H1 (cell line): Measurements from ENCODE around the gene APMAP. TPM values are rescaled to one million over a fixed set of nuclear protein-coding genes. Genes with fewer than 3 reads are reported as not detected.
A peak's percentile ranks its signal among the peaks of the same experiment; 100 is the strongest.

ENCODE experiments used
- CTCF ChIA-PET: fragments of 300-600 bp; sonication (Branson Sonifier 250); formaldehyde crosslinking; loops from one replicate; lab custom pipeline; 2021; ENCODE audit not compliant: partially characterized antibody; lab: Charles Lee
- POLR2A ChIA-PET: fragments of 300-600 bp; sonication (Branson Sonifier 250); formaldehyde crosslinking; loops from one replicate; lab custom pipeline; 2021; ENCODE audit warnings: inconsistent platforms; ENCODE audit not compliant: partially characterized antibody; lab: Charles Lee
- DNase-seq, 2 experiments: peaks; one replicate each; pipeline versions ENCODE4 v3.0.0 to v3.0.0-alpha.2; 2010 to 2022; ENCODE audit warnings: low spot score in 2 of 2, low read depth in 1 of 2, mixed read lengths in 1 of 2
- FAIRE-seq: peaks from 2 replicates; lab custom pipeline; 2011; peaks lifted over from hg19 to GRCh38; lab: Jason Lieb, UNC
- H2AFZ ChIP-seq: 2 replicates; pipeline ENCODE4 v1.8.1; 2012; ENCODE audit warnings: low read length, inconsistent platforms
- H2AK5ac ChIP-seq: 2 replicates; pipeline ENCODE4 v1.6.1; 2013; ENCODE audit warnings: low read depth, low read length
- H2BK120ac ChIP-seq: replicated peaks from 2 replicates; pipeline ENCODE3; 2013; ENCODE audit warnings: low read depth, low read length, inconsistent platforms
- H2BK12ac ChIP-seq: 2 replicates; pipeline ENCODE4 v1.6.1; 2013; ENCODE audit warnings: low read depth, low read length
- H2BK15ac ChIP-seq: 2 replicates; pipeline ENCODE4 v1.6.1; 2013; ENCODE audit warnings: low read length
- H2BK20ac ChIP-seq: 2 replicates; pipeline ENCODE4 v1.6.1; 2013; ENCODE audit warnings: low read length
- H2BK5ac ChIP-seq: 2 replicates; pipeline ENCODE4 v1.6.1; 2013; ENCODE audit warnings: low read depth, low read length
- H3K14ac ChIP-seq: 2 replicates; pipeline ENCODE4 v1.6.1; 2013; ENCODE audit warnings: inconsistent platforms; ENCODE audit not compliant: insufficient read length
- H3K18ac ChIP-seq: 2 replicates; pipeline ENCODE4 v1.6.1; 2013; ENCODE audit warnings: low read length; ENCODE audit errors: extremely low read depth
- H3K23ac ChIP-seq: 2 replicates; pipeline ENCODE4 v1.6.1; 2013; ENCODE audit warnings: inconsistent platforms; ENCODE audit not compliant: insufficient read length
- H3K23me2 ChIP-seq: 2 replicates; pipeline ENCODE4 v1.6.1; 2013; ENCODE audit warnings: low read depth, low read length
- H3K27ac ChIP-seq: 2 replicates; pipeline ENCODE4 v1.6.1; 2011; ENCODE audit warnings: low read depth, low read length, inconsistent platforms
- H3K27me3 ChIP-seq, 4 experiments: replicated peaks in 1 of 4; 1 replicate in 1 of 4; 2 replicates in 3 of 4; pipeline versions ENCODE4 v1.6.1 to v1.8.1; 2011 to 2013; ENCODE audit warnings: low read length in 3 of 4, mild to moderate bottlenecking in 3 of 4, inconsistent platforms in 2 of 4, mixed read lengths in 2 of 4, moderate library complexity in 1 of 4; ENCODE audit not compliant: control insufficient read depth in 3 of 4, insufficient read depth in 3 of 4; ENCODE audit errors: extremely low read depth in 1 of 4
- H3K36me3 ChIP-seq, 4 experiments: 2 replicates each; pipeline versions ENCODE4 v1.6.1 to v1.8.1; 2011 to 2013; ENCODE audit warnings: mild to moderate bottlenecking in 4 of 4, low read length in 3 of 4, moderate library complexity in 2 of 4, control low read depth in 1 of 4, inconsistent platforms in 1 of 4; ENCODE audit not compliant: insufficient read depth in 4 of 4, control insufficient read depth in 2 of 4
- H3K4ac ChIP-seq: replicated peaks from 2 replicates; pipeline ENCODE3; 2013; ENCODE audit warnings: low read length, low read depth, mixed read lengths, inconsistent platforms; ENCODE audit not compliant: insufficient read length
- H3K4me1 ChIP-seq, 4 experiments: replicated peaks in 1 of 4; 1 replicate in 1 of 4; 2 replicates in 3 of 4; pipeline versions ENCODE4 v1.6.1 to v1.8.1; 2011 to 2013; ENCODE audit warnings: low read length in 3 of 4, inconsistent platforms in 2 of 4, mixed read lengths in 1 of 4; ENCODE audit not compliant: insufficient read depth in 4 of 4, control insufficient read depth in 3 of 4
- H3K4me2 ChIP-seq, 2 experiments: 2 replicates each; pipeline versions ENCODE4 v1.6.1 to v1.8.1; 2011 to 2013; ENCODE audit warnings: low read depth in 2 of 2, low read length in 2 of 2, control low read depth in 1 of 2, inconsistent platforms in 1 of 2, mild to moderate bottlenecking in 1 of 2; ENCODE audit not compliant: insufficient read depth in 1 of 2
- H3K4me3 ChIP-seq, 4 experiments: fragments of 200-600, 300-600 bp in 1 of 4; sonication (generic), shearing (Covaris generic), sonication (Bioruptor Twin) in 1 of 4; 2 replicates each; pipeline versions ENCODE4 v1.5.1 to v1.8.1; 2011 to 2016; ENCODE audit warnings: low read length in 4 of 4, low read depth in 3 of 4, control low read depth in 2 of 4, inconsistent platforms in 2 of 4, mild to moderate bottlenecking in 2 of 4, mixed read lengths in 1 of 4, moderate library complexity in 1 of 4; ENCODE audit not compliant: insufficient read depth in 2 of 4; ENCODE audit errors: extremely low read depth in 1 of 4
- H3K56ac ChIP-seq: replicated peaks from 2 replicates; pipeline ENCODE3; 2013; ENCODE audit warnings: low read depth, mild to moderate bottlenecking, mixed read lengths, low read length, inconsistent platforms; ENCODE audit not compliant: insufficient read length
- H3K79me1 ChIP-seq: 2 replicates; pipeline ENCODE4 v1.6.1; 2013; ENCODE audit warnings: low read depth, low read length, control low read depth
- H3K79me2 ChIP-seq, 2 experiments: 2 replicates each; pipeline versions ENCODE4 v1.6.1 to v1.8.1; 2012 to 2013; ENCODE audit warnings: low read length in 2 of 2, mild to moderate bottlenecking in 2 of 2, inconsistent platforms in 1 of 2; ENCODE audit not compliant: insufficient read depth in 2 of 2, control insufficient read depth in 1 of 2
- H3K9ac ChIP-seq, 4 experiments: replicated peaks in 1 of 4; 1 replicate in 1 of 4; 2 replicates in 3 of 4; pipeline versions ENCODE4 v1.6.1 to v1.8.1; 2011 to 2013; ENCODE audit warnings: low read depth in 3 of 4, low read length in 3 of 4, control low read depth in 2 of 4, mild to moderate bottlenecking in 2 of 4, moderate library complexity in 2 of 4, inconsistent platforms in 1 of 4; ENCODE audit errors: extremely low read depth in 1 of 4
- H3K9me3 ChIP-seq, 2 experiments: 2 replicates each; pipeline versions ENCODE4 v1.6.1 to v1.8.1; 2012 to 2013; ENCODE audit warnings: mild to moderate bottlenecking in 2 of 2, moderate library complexity in 2 of 2, control low read depth in 1 of 2, inconsistent platforms in 1 of 2, low read depth in 1 of 2, low read length in 1 of 2, mixed read lengths in 1 of 2; ENCODE audit not compliant: insufficient read depth in 2 of 2
- H4K20me1 ChIP-seq, 2 experiments: replicated peaks in 1 of 2; 2 replicates each; pipeline versions ENCODE3 to v1.8.1; 2011 to 2013; ENCODE audit warnings: inconsistent platforms in 2 of 2, low read length in 2 of 2, mild to moderate bottlenecking in 1 of 2; ENCODE audit not compliant: insufficient read depth in 2 of 2, control insufficient read depth in 1 of 2
- H4K5ac ChIP-seq: 2 replicates; pipeline ENCODE4 v1.6.1; 2013; ENCODE audit warnings: low read length, low read depth, mixed read lengths, inconsistent platforms; ENCODE audit not compliant: insufficient read length
- H4K8ac ChIP-seq: 2 replicates; pipeline ENCODE4 v1.8.0; 2013; ENCODE audit warnings: mild to moderate bottlenecking, moderate library complexity, low read length, inconsistent platforms; ENCODE audit not compliant: insufficient read depth; ENCODE audit errors: extremely low read depth
- H4K91ac ChIP-seq: replicated peaks from 2 replicates; pipeline ENCODE3; 2013; ENCODE audit warnings: low read length, mixed read lengths, inconsistent platforms; ENCODE audit not compliant: insufficient read length
- POLR2AphosphoS5 ChIP-seq: IDR thresholded peaks from 2 replicates; pipeline ENCODE4 v1.6.1; 2011; ENCODE audit warnings: low read depth, low read length
- RBBP5 ChIP-seq: IDR thresholded peaks from 2 replicates; pipeline ENCODE4 v1.7.1; 2012; ENCODE audit warnings: low read depth, mild to moderate bottlenecking, inconsistent platforms, low read length, moderate library complexity, borderline replicate concordance
- WGBS, 2 experiments: shearing (Covaris generic) in 1 of 2; methylation state at CpG; one replicate each; pipeline versions ENCODE4 v1.1.6 to v1.1.7; 2013 to 2015; ENCODE audit warnings: low lambda C conversion rate in 2 of 2, mixed read lengths in 2 of 2, inconsistent platforms in 1 of 2, low coverage in 1 of 2, missing lambda C conversion rate in 1 of 2; ENCODE audit not compliant: insufficient replicate concordance in 2 of 2, insufficient coverage in 1 of 2, insufficient read length in 1 of 2; ENCODE audit errors: extremely low coverage in 1 of 2, missing lambda C conversion rate in 1 of 2; 5-methylcytosine and 5-hydroxymethylcytosine counted together
- polyA plus RNA-seq, 7 experiments: library from polyadenylated mRNA; depleted of rRNA in 3 of 7; stranded (reverse) in 5 of 7; unstranded in 2 of 7; fragments of >200 nt in 5 of 7; fragments of 200-250 nt in 2 of 7; gene quantifications; 1 replicate in 5 of 7; 2 replicates in 1 of 7; 4 replicates in 1 of 7; pipeline versions ENCODE4 v1.2.1 to v1.2.3, GENCODE V29; 2011 to 2013; ENCODE audit warnings: missing spikeins in 2 of 7, mixed read lengths in 2 of 7
- total RNA-seq: library from RNA; stranded (reverse); fragmentation: NEBNext Ultra II Directional; extraction: Animal tissue kit (Norgen Biotek cat#: 25700); gene quantifications from 2 replicates; pipeline ENCODE4 v1.2.1, GENCODE V29; 2021

The APMAP gene
- total and polyA plus RNA-seq, 2 of the 8 experiments (the other 6 are each of a cell fraction or from before 2014, with no cell fraction given) = 31.3 to 66.0 TPM

DNA sequence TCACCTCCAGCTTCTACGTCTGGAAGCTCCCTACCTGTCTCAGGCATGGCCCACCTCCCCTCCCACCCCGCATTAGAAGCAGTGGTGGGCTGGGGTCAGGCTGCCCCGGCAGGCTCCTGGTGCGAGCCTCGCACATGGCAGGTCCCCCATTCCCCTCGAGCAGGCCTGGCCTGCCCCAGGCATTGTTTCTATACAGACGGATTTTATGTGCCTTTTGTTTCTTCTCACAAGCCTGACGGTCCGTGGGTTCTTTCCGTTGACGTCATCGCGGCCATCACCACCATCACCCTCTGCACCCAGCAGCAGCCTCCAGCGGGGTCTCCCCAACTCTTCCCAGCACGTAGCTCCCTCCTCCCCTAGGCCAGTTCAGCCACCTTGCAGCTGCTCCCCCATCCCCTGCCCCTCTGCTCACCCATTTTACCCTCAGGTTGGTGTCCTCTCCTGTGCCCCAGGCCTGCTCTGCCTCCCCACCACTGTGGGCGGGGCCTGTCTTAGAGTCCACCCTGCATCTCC lies 38.9 kb downstream of the APMAP start:
- Histone ChIP-seq H3K14ac (no peak overlapping the region), H3K79me2 (no peaks in the 10 kb centered on the region), H3K9ac (no peak overlapping the region), H4K20me1 (peaks cover 0 to 5% of the 10 kb centered on the region in 2 experiments), H3K18ac (no peak overlapping the region), H3K23me2 (no peaks in the 10 kb centered on the region), H3K23ac (no peak overlapping the region), H3K36me3 (no peaks in the 10 kb centered on the region), H2BK120ac (no peak overlapping the region), H3K9me3 (no peaks in the 10 kb centered on the region), H3K27ac (no peak overlapping the region), H3K4me3 (no peak overlapping the region), H3K79me1 (no peaks in the 10 kb centered on the region), H4K8ac (no peak overlapping the region), H2AFZ (no peak overlapping the region), H3K27me3 (no peaks in the 10 kb centered on the region), H2BK5ac (no peak overlapping the region)
- POLR2A ChIA-PET = no interaction called here
- FAIRE-seq = no peak
- TF ChIP-seq RBBP5 (no peak), POLR2AphosphoS5 (no peak)
- TF ChIP-seq, all 59 proteins: peak for 0
- Histone ChIP-seq H3K56ac (no peak overlapping the region), H4K5ac (no peak overlapping the region), H3K4ac (no peak overlapping the region), H2BK15ac (no peak overlapping the region), H2BK12ac (no peak overlapping the region), H2AK5ac (no peak overlapping the region), H3K4me2 (no peak overlapping the region), H2BK20ac (no peak overlapping the region), H4K91ac (no peak overlapping the region), H3K4me1 (peaks cover 0 to 2% (median 0%) of the 10 kb centered on the region in 4 experiments; a peak in 1 of 7 replicates)
- CTCF ChIA-PET = interaction anchor here (0.8 to 3.1 kb wide), 3 partner anchors 15 to 225 kb away, joined by 6 to 16 read pairs (median 6); no protein-coding TSS in a partner anchor
- WGBS, 2 experiments = 86% methylated on average over 15 of the region's 16 CpGs; no CpG with 5 or more reads in 1 of the 2 experiments
- DNase-seq = peak in 1 of 2 experiments; percentile 45
